Endometrial microvascular endothelial cells (primary cell): ENCODE data around the gene CACNB4. TPM values are rescaled to one million over a fixed set of nuclear protein-coding genes. Genes with fewer than 3 reads are reported as not detected.

Experiments used
- in situ Hi-C: cut with HindIII; loops from 2 replicates; pipeline ENCODE4 v1.10.0; 2017; ENCODE audit warnings: low sequenced_read_pairs, low pct_unique_long_range_greater_than_20kb; ENCODE audit errors: inconsistent ontology term
- total RNA-seq: library from RNA; depleted of rRNA; stranded (reverse); fragments of >200 nt; gene quantifications from one replicate; pipeline ENCODE4 v1.2.3, GENCODE V29; 2015; ENCODE audit errors: inconsistent ontology term

Gene CACNB4
- total RNA-seq, 1 donor from 2014 or later: not detected

DNA sequence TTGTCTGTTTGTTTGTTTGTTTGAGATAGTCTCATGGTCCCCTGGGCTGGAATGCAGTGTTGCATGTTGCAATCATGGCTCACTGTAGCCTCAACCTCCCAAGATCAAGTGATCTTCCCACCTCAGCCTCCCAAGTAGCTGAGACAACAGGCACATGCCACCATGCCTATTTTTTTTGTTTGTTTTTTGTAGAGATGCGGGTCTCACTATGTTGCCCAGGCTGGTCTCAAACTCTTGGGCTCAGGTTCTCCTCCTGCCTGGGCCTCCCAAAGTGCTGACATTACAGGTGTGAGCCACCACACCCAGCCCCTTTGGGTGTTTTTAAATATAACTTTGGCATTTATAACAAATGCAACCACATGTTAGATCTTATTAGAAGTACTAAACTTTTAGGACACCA lies 308.2 kb downstream of the CACNB4 start:
- in situ Hi-C loops: no loop called here

DNA sequence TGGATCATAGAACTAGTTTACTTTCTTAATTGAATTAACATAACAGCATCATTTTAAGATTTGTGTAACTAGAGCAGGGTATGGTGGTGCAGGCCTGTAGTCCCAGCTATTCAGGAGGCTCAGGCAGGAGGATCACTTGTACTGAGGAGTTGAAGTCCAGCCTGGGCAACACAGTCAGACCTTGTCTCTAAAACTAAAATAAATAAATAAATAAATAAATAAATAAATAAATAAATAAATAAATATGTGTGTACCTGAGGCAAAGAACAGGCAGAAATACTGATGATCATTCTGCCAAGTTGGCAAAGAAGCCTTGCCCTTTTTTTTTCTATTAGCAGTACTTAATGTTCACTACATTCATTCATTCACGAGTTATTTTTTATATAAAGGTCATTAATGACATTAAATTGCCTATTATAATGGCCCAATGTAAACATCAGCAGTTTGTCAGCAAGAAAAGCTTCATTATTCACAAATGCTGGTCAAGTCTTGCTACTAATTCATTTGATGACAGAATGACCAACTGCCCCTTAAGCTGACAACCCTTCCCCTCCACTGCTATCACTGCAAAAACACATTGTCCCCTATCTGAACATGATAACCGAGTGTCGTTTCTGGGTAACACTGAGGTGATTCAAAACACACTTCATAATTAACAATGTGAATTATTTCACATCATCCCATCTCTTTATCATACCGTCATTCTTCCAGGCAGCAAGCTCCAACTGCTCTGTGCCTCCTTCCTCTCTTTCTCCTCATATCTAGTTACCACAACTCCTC lies 309.6 kb downstream of the CACNB4 start:
- in situ Hi-C loops: no loop called here

DNA sequence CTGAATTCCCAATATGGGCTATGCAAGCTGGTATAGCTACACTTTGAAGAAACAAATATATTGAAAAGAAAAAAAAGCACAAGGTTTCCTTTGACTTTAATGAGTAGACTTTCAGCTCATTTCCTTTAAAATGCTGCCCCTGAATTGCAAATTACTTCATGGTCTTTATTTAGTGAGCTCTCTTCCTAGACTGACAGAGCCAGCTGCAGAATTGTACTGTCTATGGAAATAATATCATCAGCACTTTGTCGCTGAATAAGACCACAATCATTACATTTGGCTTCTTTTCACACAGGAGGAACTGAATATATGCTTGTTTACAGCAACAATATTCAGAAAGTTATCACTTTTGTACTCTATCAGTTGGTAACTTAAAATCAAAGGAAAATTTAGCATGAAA lies 312.4 kb downstream of the CACNB4 start:
- in situ Hi-C loops: no loop called here

DNA sequence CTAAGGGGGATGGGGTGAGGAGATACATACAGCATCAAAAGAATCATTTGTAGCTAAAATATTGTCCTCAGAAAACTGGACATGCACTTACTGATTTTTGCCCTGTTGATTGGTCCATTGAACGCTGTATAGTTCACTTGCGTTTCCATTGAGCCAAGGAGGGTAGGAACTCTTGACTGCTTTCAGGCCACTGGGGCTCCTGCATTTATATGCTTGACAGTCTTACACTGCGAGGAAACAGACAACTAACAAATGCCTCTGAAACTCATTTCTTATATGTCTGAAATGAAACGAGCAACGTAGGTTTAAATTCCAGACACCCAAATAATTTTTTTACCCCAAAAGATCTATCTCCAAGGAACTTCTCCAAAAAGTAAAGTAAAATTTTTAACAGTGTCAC lies 312.8 kb downstream of the CACNB4 start:
- in situ Hi-C loops: no loop called here

DNA sequence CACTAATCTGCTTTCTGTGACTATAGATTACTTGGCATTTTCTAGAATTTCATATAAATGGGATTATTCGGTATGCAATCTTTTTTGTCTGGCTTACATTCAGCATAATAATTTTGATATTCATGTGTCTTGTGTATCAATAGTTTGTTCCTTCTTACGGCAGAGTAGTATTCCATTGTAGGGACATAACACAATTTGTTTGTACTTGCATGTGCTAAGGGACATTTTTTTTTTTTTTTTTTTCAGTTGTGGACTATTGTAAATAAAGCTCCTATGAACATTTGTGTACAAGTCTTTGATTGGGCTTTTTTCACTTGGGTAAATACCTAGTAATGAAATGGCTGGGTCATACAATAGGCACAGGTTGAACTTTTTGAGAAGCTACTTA lies 315.7 kb downstream of the CACNB4 start:
- in situ Hi-C loops: no loop called here

Other genes starting within 250 kb of the CACNB4 start
- 17.2 TPM for gene STAM2, start 76.7 kb upstream of the CACNB4 start, total RNA-seq
- gene FMNL2, start 236.1 kb upstream of the CACNB4 start, total RNA-seq: 45.9 TPM